ENCODE measurements around the gene IL3.

GRCh38 chr5:132076983-132077382 is 16.5 kb downstream of the IL3 start:
- TF ChIP-seq CTCF (IDR thresholded peaks at IDR 0.05) (no peak), POLR2A (IDR thresholded peaks at IDR 0.05) (no peak)

Data from thyroid gland (tissue), 4 donors.